Activated naive CD8-positive, alpha-beta T cell treated with anti-CD3 and anti-CD28 coated beads for 36 hours (primary cell): ENCODE results near the gene APOC1. TPM values are rescaled to one million over a fixed set of nuclear protein-coding genes. Genes with fewer than 3 reads are reported as not detected.
"Not testable (repeated sequence)": the region's sequence is repeated elsewhere in the genome, so short reads cannot be mapped to it uniquely, and the experiment has no call there.

ENCODE experiments used
- DNase-seq: peaks from one replicate; pipeline ENCODE4 v3.0.0; 2021
- H3K27ac Mint-ChIP-seq: one replicate; pipeline ENCODE4 v1.8.0; 2022; ENCODE audit warnings: mild to moderate bottlenecking, moderate library complexity, mixed read lengths
- H3K27me3 Mint-ChIP-seq: one replicate; pipeline ENCODE4 v1.8.0; 2022; ENCODE audit warnings: mild to moderate bottlenecking, mixed read lengths
- H3K36me3 Mint-ChIP-seq: one replicate; pipeline ENCODE4 v1.8.0; 2021; ENCODE audit warnings: mild to moderate bottlenecking, mixed read lengths
- H3K4me1 Mint-ChIP-seq: one replicate; pipeline ENCODE4 v1.8.0; 2021; ENCODE audit warnings: mixed read lengths
- H3K4me3 Mint-ChIP-seq: one replicate; pipeline ENCODE4 v1.8.0; 2022; ENCODE audit warnings: mild to moderate bottlenecking, moderate library complexity, mixed read lengths
- H3K9me3 Mint-ChIP-seq: one replicate; pipeline ENCODE4 v1.8.0; 2022; ENCODE audit warnings: mixed read lengths
- total RNA-seq, 2 experiments: library from RNA; stranded (reverse); gene quantifications; one replicate each; pipeline ENCODE4 v1.2.3, GENCODE V29; 2021

The APOC1 gene
- total RNA-seq, 2 experiments from 2014 or later, result 1.5 to 3.0 TPM

GRCh38 chr19:44882619-44883397 is 31.6 kb upstream of the APOC1 start:
- not testable (repeated sequence) for H3K4me3 Mint-ChIP-seq, DNase-seq, H3K36me3 Mint-ChIP-seq, H3K27ac Mint-ChIP-seq, H3K4me1 Mint-ChIP-seq, H3K27me3 Mint-ChIP-seq, H3K9me3 Mint-ChIP-seq

- no peak for DNase-seq
- Mint-ChIP-seq H3K27ac (no peak overlapping the region), H3K9me3 (no peaks in the 10 kb centered on the region), H3K4me3 (no peak overlapping the region), H3K36me3 (no peaks in the 10 kb centered on the region), H3K4me1 (no peaks in the 10 kb centered on the region), H3K27me3 (no peaks in the 10 kb centered on the region)
Measured at GRCh38 chr19:44883922-44884321, 30.5 kb upstream of the APOC1 start.

- H3K4me1 Mint-ChIP-seq, result peaks cover 2% of the 10 kb centered on the region
- H3K9me3 Mint-ChIP-seq, result peaks cover 2% of the 10 kb centered on the region
- H3K27ac Mint-ChIP-seq, result no peak overlapping the region
Measured at GRCh38 chr19:44884566-44884965, 29.8 kb upstream of the APOC1 start.

GRCh38 chr19:44886141-44886540 is 28.3 kb upstream of the APOC1 start:
- peaks cover 2% of the 10 kb centered on the region for H3K36me3 Mint-ChIP-seq
- H3K27me3 Mint-ChIP-seq, result no peaks in the 10 kb centered on the region
- H3K4me1 Mint-ChIP-seq, result peaks cover 4% of the 10 kb centered on the region
- H3K9me3 Mint-ChIP-seq, result peaks cover 2% of the 10 kb centered on the region
- no peak overlapping the region for H3K4me3 Mint-ChIP-seq
- no peak overlapping the region for H3K27ac Mint-ChIP-seq
- DNase-seq, result no peak

More at GRCh38 chr19:44884566-44884965, 29.8 kb upstream of the APOC1 start:
- DNase-seq, result no peak
- Mint-ChIP-seq H3K36me3 (no peaks in the 10 kb centered on the region), H3K27me3 (no peaks in the 10 kb centered on the region), H3K4me3 (no peak overlapping the region)

- H3K9me3 Mint-ChIP-seq, result peaks cover 2% of the 10 kb centered on the region
- H3K4me1 Mint-ChIP-seq, result peaks cover 11% of the 10 kb centered on the region
- no peaks in the 10 kb centered on the region for H3K27me3 Mint-ChIP-seq
- peaks cover 14% of the 10 kb centered on the region for H3K36me3 Mint-ChIP-seq
- no peak overlapping the region for H3K27ac Mint-ChIP-seq
- H3K4me3 Mint-ChIP-seq, result no peak overlapping the region
- no peak for DNase-seq
Measured at GRCh38 chr19:44887648-44888047, 26.8 kb upstream of the APOC1 start.

GRCh38 chr19:44888335-44888734 is 26.1 kb upstream of the APOC1 start:
- not testable (repeated sequence) for DNase-seq, H3K9me3 Mint-ChIP-seq, H3K27me3 Mint-ChIP-seq, H3K27ac Mint-ChIP-seq, H3K4me3 Mint-ChIP-seq
- H3K4me1 Mint-ChIP-seq, result peaks cover 17% of the 10 kb centered on the region
- H3K36me3 Mint-ChIP-seq, result peaks cover 21% of the 10 kb centered on the region

- H3K9me3 Mint-ChIP-seq, result peaks cover 2% of the 10 kb centered on the region
Measured at GRCh38 chr19:44889830-44890365, 24.5 kb upstream of the APOC1 start.

GRCh38 chr19:44890366-44891015 is 23.9 kb upstream of the APOC1 start:
- Mint-ChIP-seq H3K9me3 (peaks cover 2% of the 10 kb centered on the region), H3K4me3 (peak overlapping the region; percentile 83), H3K36me3 (peaks cover 33% of the 10 kb centered on the region), H3K27me3 (no peaks in the 10 kb centered on the region), H3K27ac (peak overlapping the region; percentile 95), H3K4me1 (peaks cover 20% of the 10 kb centered on the region)
- DNase-seq, result peak; percentile 100

More at GRCh38 chr19:44889830-44890365, 24.5 kb upstream of the APOC1 start:
- peaks cover 20% of the 10 kb centered on the region for H3K4me1 Mint-ChIP-seq
- no peak for DNase-seq
- H3K27ac Mint-ChIP-seq, result peak overlapping the region; percentile 95
- H3K4me3 Mint-ChIP-seq, result peak overlapping the region; percentile 83
- peaks cover 30% of the 10 kb centered on the region for H3K36me3 Mint-ChIP-seq
- H3K27me3 Mint-ChIP-seq, result no peaks in the 10 kb centered on the region

- Mint-ChIP-seq H3K4me3 (peak within 1 kb of the TSS; percentile 94), H3K9me3 (peaks cover 2% of the 10 kb centered on the region), H3K27me3 (no peaks in the 10 kb centered on the region), H3K4me1 (peaks cover 22% of the 10 kb centered on the region), H3K36me3 (peaks cover 39% of the 10 kb centered on the region), H3K27ac (peak within 1 kb of the TSS; percentile 95)
- no peak for DNase-seq
Measured at GRCh38 chr19:44891016-44891882, 23.2 kb upstream of the APOC1 start, which contains the start of gene TOMM40. TOMM40 (plus strand) TSS chr19:44891254; CDS start chr19:44891416, 162 bp downstream.

GRCh38 chr19:44892932-44893331 is 21.5 kb upstream of the APOC1 start:
- peaks cover 22% of the 10 kb centered on the region for H3K4me1 Mint-ChIP-seq
- peaks cover 43% of the 10 kb centered on the region for H3K36me3 Mint-ChIP-seq
- DNase-seq, result no peak
- H3K27me3 Mint-ChIP-seq, result no peaks in the 10 kb centered on the region
- H3K9me3 Mint-ChIP-seq, result peaks cover 2% of the 10 kb centered on the region
- peak overlapping the region; percentile 23 for H3K27ac Mint-ChIP-seq
- peak overlapping the region; percentile 94 for H3K4me3 Mint-ChIP-seq

- peaks cover 2% of the 10 kb centered on the region for H3K9me3 Mint-ChIP-seq
- H3K4me3 Mint-ChIP-seq, result peak overlapping the region; percentile 94
- peaks cover 47% of the 10 kb centered on the region for H3K36me3 Mint-ChIP-seq
- no peak for DNase-seq
- peaks cover 22% of the 10 kb centered on the region for H3K4me1 Mint-ChIP-seq
- H3K27me3 Mint-ChIP-seq, result no peaks in the 10 kb centered on the region
- no peak overlapping the region for H3K27ac Mint-ChIP-seq
Measured at GRCh38 chr19:44893332-44894051, 20.9 kb upstream of the APOC1 start.

- no peak for DNase-seq
- no peak overlapping the region for H3K4me3 Mint-ChIP-seq
- H3K27me3 Mint-ChIP-seq, result no peaks in the 10 kb centered on the region
- peaks cover 2% of the 10 kb centered on the region for H3K9me3 Mint-ChIP-seq
- H3K4me1 Mint-ChIP-seq, result peaks cover 21% of the 10 kb centered on the region
- H3K36me3 Mint-ChIP-seq, result peaks cover 47% of the 10 kb centered on the region
- no peak overlapping the region for H3K27ac Mint-ChIP-seq
Measured at GRCh38 chr19:44894052-44894400, 20.4 kb upstream of the APOC1 start.

- no peaks in the 10 kb centered on the region for H3K27me3 Mint-ChIP-seq
- no peaks in the 10 kb centered on the region for H3K9me3 Mint-ChIP-seq
- H3K4me3 Mint-ChIP-seq, result no peak overlapping the region
- DNase-seq, result no peak
- peaks cover 49% of the 10 kb centered on the region for H3K36me3 Mint-ChIP-seq
- peaks cover 20% of the 10 kb centered on the region for H3K4me1 Mint-ChIP-seq
- no peak overlapping the region for H3K27ac Mint-ChIP-seq
Measured at GRCh38 chr19:44894946-44895345, 19.5 kb upstream of the APOC1 start.

GRCh38 chr19:44897835-44898234 is 16.6 kb upstream of the APOC1 start:
- no peak overlapping the region for H3K4me3 Mint-ChIP-seq
- DNase-seq, result no peak
- peaks cover 43% of the 10 kb centered on the region for H3K36me3 Mint-ChIP-seq
- no peaks in the 10 kb centered on the region for H3K27me3 Mint-ChIP-seq
- no peak overlapping the region for H3K27ac Mint-ChIP-seq
- no peaks in the 10 kb centered on the region for H3K9me3 Mint-ChIP-seq
- peaks cover 11% of the 10 kb centered on the region for H3K4me1 Mint-ChIP-seq
